HG03460 (cell line): Measurements from ENCODE around the gene LCE1D.

Experiments used
- ATAC-seq: cut with Tn5 transposase; IDR thresholded peaks from one replicate; pipeline ENCODE4 v1.9.1; 2021; ENCODE audit not compliant: unreplicated experiment

LCE1D gene

DNA sequence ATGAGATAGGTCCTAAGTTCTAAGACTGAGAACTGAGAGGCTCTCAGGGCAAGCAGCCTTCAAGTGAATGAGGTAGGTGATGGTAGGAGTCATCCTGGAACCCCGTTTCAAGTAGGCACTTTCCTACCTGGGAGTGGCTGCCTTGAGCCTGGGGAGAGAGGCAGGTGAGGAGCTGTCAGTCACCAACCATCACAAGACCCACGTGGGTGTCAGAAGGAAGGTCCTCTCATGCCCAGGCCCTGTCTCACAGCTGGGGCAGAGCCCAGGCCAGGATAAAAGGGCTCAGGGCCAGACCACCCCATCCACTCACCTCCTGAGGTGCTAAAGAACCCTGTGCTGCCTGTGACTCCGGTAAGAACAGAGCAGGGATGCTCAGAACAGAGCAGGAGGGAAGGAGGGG is at the start of gene LCE1D:
Gene LCE1D (plus strand): TSS at position 301 of the 400 bp plus-strand sequence. CDS start 1,074 bp downstream, outside the sequence.
- no peak for ATAC-seq

- no peak for ATAC-seq
These were observed 48.7 kb upstream of the LCE1D start for GRCh38 chr1:152747831-152748230.

DNA sequence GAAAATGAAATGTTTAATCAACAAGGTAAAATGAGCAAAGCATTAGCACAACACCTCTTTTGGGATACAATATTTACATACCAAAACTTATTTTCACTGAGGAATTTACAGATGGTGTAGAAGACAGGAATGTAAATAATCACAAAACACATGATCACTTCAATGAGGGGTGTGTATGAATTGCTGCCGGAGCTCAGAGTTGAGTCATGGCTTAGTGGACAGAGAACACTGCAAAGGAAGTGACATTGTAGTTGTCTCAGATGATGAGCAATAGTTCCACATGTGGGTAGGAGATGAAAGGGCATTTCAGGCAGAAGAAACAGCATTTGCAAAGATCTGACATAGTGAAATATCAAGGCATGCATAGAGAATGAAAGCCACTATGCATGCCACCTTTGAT is 44.3 kb upstream of the LCE1D start:
- no peak for ATAC-seq

GRCh38 chr1:152753586-152753985 is 42.9 kb upstream of the LCE1D start:
- no peak for ATAC-seq

DNA sequence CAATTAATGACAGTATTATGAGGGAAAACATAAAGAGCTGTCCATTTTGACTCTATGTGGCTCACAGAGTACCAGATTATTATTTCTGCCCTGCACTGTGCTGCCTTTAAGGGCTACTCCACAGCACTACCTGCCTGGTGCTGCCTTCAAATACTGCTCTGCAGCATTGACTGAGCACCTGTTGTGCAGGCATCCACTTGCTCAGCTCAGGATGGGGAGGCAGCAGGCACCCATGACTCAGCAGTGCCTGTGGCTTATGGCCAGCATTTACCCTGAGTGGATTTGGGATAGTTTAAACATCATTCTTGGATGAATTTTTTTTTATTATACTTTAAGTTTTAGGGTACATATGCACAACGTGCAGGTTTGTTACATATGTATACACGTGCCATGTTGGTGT is 39.6 kb upstream of the LCE1D start:
- ATAC-seq: no peak

DNA sequence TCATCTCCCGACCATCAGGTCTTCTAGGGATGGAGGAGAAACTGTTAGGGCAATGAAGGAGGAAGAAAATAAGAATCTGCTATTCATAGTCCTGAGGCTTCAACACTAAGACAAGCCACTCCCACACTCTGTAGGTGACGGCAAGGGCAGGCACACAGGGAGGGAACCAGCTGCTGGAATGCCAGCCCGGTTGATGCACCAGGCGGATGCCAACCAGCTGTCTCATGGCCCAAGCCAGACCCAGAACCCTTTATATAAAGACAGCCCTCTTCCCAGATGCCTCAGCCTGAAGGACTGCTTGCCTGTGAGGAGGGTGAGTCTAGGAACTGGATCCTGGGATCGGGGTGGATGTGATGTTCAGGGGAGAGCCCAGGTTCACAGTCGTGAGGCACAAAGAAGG is 38.8 kb upstream of the LCE1D start, which contains the start of gene KPRP:
Gene KPRP (plus strand): TSS at position 279 of the 400 bp plus-strand sequence. CDS start 1,564 bp downstream, outside the sequence.
- ATAC-seq: no peak

- ATAC-seq: no peak
These were observed 37.9 kb upstream of the LCE1D start for GRCh38 chr1:152758636-152759035.

- ATAC-seq: no peak
These were observed 36.9 kb upstream of the LCE1D start for GRCh38 chr1:152759453-152760173.

- ATAC-seq: no peak
These were observed 35.9 kb upstream of the LCE1D start for GRCh38 chr1:152760551-152761190.

DNA sequence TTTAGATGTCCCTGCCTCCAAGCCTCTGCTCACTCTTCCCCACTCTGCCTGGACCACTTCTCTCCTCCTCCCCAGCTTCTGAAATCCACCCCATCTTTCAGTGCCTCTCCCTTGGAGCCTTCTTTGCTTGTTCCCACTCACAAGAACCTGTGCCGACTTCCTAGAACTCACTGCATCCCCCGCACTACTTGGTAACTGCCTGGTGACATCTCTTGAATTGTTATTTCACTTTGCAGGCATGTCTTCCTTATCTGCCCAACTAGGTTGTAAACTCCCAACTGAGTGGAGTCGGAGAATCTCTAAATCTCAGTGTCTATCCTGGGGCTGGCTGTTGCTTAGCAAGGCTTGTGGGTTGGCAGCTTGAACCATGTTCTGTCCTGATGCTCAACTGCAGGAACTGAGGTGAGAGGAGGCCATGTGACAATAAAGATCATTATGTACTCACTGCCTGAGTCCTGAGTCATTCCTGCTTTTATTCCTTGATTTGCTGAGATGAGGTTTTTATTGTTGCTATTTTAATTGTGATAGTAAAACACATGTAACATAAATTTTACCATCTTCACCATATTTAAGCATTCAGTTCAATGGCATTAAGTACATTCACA is 34.8 kb upstream of the LCE1D start:
- ATAC-seq: no peak

- ATAC-seq: no peak
These were observed 27.5 kb upstream of the LCE1D start for GRCh38 chr1:152768847-152769533.

DNA sequence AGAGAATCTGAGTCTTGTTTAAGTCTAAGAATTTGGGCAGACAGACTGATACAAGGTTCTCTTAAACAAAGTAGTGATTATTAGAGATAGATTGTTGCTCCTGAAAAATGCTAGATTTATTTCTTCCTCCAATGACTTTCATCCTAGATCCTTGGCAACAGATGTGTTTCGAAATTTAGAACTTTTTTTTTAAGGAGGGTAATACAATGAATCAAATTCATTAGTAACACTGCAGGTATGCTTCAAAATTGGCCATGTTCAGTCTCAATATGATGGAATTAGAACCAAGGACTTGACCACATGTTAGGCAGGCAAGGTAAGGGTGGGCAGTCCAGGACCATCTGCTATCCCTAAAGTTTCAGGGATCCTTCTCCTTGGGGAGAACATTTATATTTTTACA is 26.1 kb upstream of the LCE1D start:
- no peak for ATAC-seq

- no peak for ATAC-seq
These were observed 21.6 kb upstream of the LCE1D start, which contains the start of gene LCE1F for GRCh38 chr1:152774875-152775274. Gene LCE1F, plus strand, starts transcription at chr1:152775140. Its CDS starts 1,232 bp downstream, at chr1:152776372.

DNA sequence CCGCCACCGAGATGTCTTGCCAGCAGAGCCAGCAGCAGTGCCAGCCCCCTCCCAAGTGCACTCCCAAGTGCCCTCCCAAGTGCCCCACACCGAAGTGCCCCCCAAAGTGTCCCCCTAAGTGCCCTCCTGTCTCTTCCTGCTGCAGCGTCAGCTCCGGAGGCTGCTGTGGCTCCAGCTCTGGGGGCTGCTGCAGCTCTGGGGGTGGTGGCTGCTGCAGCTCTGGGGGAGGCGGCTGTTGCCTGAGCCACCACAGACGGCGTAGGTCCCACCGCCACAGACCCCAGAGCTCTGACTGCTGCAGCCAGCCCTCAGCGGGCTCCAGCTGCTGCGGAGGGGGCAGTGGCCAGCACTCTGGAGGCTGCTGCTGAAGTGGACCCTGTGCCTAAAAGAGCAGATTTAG is 20.2 kb upstream of the LCE1D start:
- ATAC-seq: no peak

DNA sequence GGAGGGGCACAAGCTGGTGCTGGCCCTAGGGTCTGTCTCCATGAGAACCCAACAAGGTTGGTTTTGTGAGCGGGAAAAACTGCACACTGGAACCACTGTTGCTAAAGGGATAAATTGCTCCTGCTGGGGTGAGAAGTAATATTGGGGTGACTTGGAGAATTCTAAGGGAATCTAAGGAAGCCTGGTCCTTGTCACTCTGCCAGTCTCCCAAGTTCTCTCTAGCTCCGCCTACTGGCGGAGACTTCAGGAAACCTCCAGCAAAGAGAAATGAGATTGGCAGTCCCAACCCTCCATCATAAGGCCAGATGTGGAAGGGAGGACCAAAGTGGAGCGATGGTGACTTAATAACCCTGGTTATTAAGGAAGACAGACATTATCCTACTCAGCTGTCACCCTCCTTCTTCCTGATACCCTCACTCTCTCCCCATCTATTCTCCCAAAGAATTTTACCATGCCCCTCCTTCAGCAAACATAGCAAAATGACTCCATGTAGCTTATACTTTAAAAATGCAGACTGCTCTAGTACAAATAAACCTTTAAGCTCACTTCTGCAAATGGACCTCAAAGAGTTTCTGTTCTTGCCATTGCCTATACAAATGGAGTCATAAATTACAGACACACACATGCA is 18.9 kb upstream of the LCE1D start:
- ATAC-seq: no peak

- no peak for ATAC-seq
These were observed 13.4 kb upstream of the LCE1D start for GRCh38 chr1:152783095-152783494.

DNA sequence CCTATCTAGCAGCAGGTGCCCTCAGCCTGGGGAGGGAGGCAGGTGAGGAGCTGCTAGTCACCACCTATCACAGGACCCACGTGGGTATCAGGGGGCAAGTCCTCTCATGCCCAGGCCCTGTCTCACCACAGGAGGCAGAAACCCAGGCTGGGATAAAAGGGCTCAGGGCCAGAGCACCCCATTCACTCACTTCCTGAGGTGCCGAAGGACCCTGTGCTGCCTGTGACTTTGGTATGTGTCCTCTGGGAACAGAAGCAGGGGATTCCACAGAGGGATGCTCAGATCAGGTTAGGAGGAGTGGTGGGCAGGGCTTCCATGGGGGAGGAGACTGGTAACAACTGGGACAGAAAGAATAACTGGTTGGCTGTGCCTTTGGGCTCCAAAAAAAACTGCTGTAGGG is 10.4 kb upstream of the LCE1D start, which contains the start of gene LCE1E:
Gene LCE1E (plus strand): TSS at position 181 of the 400 bp plus-strand sequence. CDS start 1,043 bp downstream, outside the sequence.
- ATAC-seq: no peak

DNA sequence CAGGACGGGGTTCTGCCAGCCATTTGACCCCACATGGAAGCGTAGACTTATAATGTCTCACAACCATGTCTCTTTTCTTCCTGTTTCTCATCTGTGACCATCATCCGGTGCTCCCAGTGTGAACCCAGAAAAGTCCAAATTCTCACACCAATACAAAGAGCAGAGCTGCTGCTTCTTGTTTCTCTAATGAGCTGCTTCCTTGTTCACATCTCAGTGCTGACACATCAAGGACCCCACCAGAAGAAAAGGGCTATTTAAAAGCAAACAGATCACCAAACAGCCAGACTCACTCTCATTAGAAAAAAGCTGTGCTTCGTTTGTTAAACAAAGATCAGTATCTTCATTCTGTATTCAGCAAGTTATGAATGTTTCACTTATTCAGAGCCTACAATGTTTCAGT is 835 bp upstream of the LCE1D start:
- no peak for ATAC-seq

DNA sequence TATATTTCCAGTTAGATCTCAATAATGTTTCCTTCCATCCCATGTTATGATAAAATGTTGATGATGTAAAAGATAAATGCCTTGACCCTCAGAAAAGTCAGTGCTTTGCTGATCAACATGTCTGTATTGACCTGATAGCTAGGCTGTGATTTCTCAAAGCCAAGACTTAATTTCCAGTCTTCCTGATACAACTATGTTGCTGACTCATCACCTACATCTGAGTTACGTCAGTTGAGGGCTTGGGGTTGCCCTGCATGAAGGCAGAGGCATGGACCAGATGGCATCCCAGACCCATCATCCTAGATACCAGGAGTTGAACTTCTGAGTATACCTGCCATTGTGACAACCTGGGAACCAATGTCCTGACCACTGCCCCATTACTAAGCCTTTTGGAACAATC is 4.8 kb downstream of the LCE1D start:
- ATAC-seq: no peak

GRCh38 chr1:152806576-152806975 is 10.1 kb downstream of the LCE1D start, which contains the start of gene LCE1C:
Gene LCE1C, minus strand, starts transcription at chr1:152806651. Its CDS starts 1,173 bp downstream, at chr1:152805478.
- no peak for ATAC-seq

GRCh38 chr1:152811050-152811449 is 14.5 kb downstream of the LCE1D start:
- no peak for ATAC-seq
